Endothelial cell of umbilical vein (primary cell): ENCODE measurements around the gene BCAN.
A peak's percentile ranks its signal among the peaks of the same experiment; 100 is the strongest.

ENCODE experiments used
- EZH2 ChIP-seq: IDR thresholded peaks from 2 replicates; pipeline ENCODE4 v1.6.1; 2012; ENCODE audit warnings: borderline replicate concordance, low read depth, mild to moderate bottlenecking, moderate library complexity, low read length, inconsistent platforms; ENCODE audit not compliant: severe bottlenecking
- FOS ChIP-seq: IDR thresholded peaks from 2 replicates; pipeline ENCODE4 v1.6.1; 2011; ENCODE audit warnings: mild to moderate bottlenecking, low read length, moderate library complexity, borderline replicate concordance; ENCODE audit not compliant: insufficient read depth
- MAX ChIP-seq: IDR thresholded peaks from 2 replicates; pipeline ENCODE4 v1.6.1; 2011; ENCODE audit not compliant: insufficient read depth, insufficient read length
- MYC ChIP-seq: IDR thresholded peaks from one replicate; pipeline ENCODE4 v1.6.1; 2011; ENCODE audit warnings: mild to moderate bottlenecking, low read depth, low read length
- POLR2A ChIP-seq: IDR thresholded peaks from 2 replicates; pipeline ENCODE4 v1.6.1; 2012; ENCODE audit warnings: low read depth, mild to moderate bottlenecking, control low read depth, low read length
- POLR2AphosphoS5 ChIP-seq: IDR thresholded peaks from 2 replicates; pipeline ENCODE4 v1.6.1; 2012; ENCODE audit warnings: low read depth, mild to moderate bottlenecking, control low read depth, low read length, moderate library complexity; ENCODE audit not compliant: insufficient read depth
- TF ChIP-seq, protein P1 (sequence below), 2 donors: IDR thresholded peaks; 1 replicate in 1 of 2; 2 replicates in 1 of 2; pipeline ENCODE4 v1.5.1; 2011; ENCODE audit warnings: low read length in 2 of 2, mild to moderate bottlenecking in 2 of 2, moderate library complexity in 2 of 2, control low read depth in 1 of 2, inconsistent platforms in 1 of 2, low read depth in 1 of 2; ENCODE audit not compliant: insufficient read depth in 1 of 2; ENCODE audit errors: extremely low read depth in 1 of 2

- TF ChIP-seq, protein P1, sequence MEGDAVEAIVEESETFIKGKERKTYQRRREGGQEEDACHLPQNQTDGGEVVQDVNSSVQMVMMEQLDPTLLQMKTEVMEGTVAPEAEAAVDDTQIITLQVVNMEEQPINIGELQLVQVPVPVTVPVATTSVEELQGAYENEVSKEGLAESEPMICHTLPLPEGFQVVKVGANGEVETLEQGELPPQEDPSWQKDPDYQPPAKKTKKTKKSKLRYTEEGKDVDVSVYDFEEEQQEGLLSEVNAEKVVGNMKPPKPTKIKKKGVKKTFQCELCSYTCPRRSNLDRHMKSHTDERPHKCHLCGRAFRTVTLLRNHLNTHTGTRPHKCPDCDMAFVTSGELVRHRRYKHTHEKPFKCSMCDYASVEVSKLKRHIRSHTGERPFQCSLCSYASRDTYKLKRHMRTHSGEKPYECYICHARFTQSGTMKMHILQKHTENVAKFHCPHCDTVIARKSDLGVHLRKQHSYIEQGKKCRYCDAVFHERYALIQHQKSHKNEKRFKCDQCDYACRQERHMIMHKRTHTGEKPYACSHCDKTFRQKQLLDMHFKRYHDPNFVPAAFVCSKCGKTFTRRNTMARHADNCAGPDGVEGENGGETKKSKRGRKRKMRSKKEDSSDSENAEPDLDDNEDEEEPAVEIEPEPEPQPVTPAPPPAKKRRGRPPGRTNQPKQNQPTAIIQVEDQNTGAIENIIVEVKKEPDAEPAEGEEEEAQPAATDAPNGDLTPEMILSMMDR (IDR thresholded peaks at IDR 0.05; ENCODE audit: extremely low read depth in 1 of 2, insufficient read depth in 1 of 2, low read depth in 1 of 2, low read length in 2 of 2), result peak; percentile 87 to 93
- TF ChIP-seq POLR2A (no peak), FOS (no peak), EZH2 (no peak), POLR2AphosphoS5 (no peak), MAX (no peak), MYC (no peak)
Measured at GRCh38 chr1:156689035-156689952, 47.4 kb downstream of the BCAN start.
